BLaER1 treated with 17β-estradiol and CSF1 and Interleukin-3, amounts not matched to agents 10 nM and 100 nM (cell line): ENCODE data around the gene GSDME.

ENCODE experiments used
- H3K27ac ChIP-seq, 11 experiments: shearing (Covaris generic); formaldehyde crosslinking; 2 replicates each; pipeline ENCODE4 v1.8.1; 2022
- H3K27me3 ChIP-seq, 11 experiments: shearing (Covaris generic); formaldehyde crosslinking; 2 replicates each; pipeline ENCODE4 v1.8.1; 2022
- H3K36me3 ChIP-seq, 11 experiments: shearing (Covaris generic); formaldehyde crosslinking; 2 replicates each; pipeline ENCODE4 v1.8.1; 2022
- H3K4me1 ChIP-seq, 10 experiments: shearing (Covaris generic); formaldehyde crosslinking; 2 replicates each; pipeline ENCODE4 v1.8.1; 2022
- H3K4me2 ChIP-seq, 11 experiments: shearing (Covaris generic); formaldehyde crosslinking; 2 replicates each; pipeline ENCODE4 v1.8.1; 2022
- H3K4me3 ChIP-seq, 10 experiments: shearing (Covaris generic); formaldehyde crosslinking; 2 replicates each; pipeline ENCODE4 v1.8.1; 2022
- H3K9ac ChIP-seq, 11 experiments: shearing (Covaris generic); formaldehyde crosslinking; 2 replicates each; pipeline ENCODE4 v1.8.1; 2022
- H3K9me3 ChIP-seq, 11 experiments: shearing (Covaris generic); formaldehyde crosslinking; replicated peaks in 1 of 11; 2 replicates each; pipeline ENCODE4 v1.8.1; 2022
- H4K20me1 ChIP-seq, 11 experiments: shearing (Covaris generic); formaldehyde crosslinking; 2 replicates each; pipeline ENCODE4 v1.8.1; 2022
- Cebpa-rat ChIP-seq, 11 experiments: shearing (Covaris generic); IDR thresholded peaks; 2 replicates each; pipeline ENCODE4 v1.8.1; 2022

Gene GSDME

DNA sequence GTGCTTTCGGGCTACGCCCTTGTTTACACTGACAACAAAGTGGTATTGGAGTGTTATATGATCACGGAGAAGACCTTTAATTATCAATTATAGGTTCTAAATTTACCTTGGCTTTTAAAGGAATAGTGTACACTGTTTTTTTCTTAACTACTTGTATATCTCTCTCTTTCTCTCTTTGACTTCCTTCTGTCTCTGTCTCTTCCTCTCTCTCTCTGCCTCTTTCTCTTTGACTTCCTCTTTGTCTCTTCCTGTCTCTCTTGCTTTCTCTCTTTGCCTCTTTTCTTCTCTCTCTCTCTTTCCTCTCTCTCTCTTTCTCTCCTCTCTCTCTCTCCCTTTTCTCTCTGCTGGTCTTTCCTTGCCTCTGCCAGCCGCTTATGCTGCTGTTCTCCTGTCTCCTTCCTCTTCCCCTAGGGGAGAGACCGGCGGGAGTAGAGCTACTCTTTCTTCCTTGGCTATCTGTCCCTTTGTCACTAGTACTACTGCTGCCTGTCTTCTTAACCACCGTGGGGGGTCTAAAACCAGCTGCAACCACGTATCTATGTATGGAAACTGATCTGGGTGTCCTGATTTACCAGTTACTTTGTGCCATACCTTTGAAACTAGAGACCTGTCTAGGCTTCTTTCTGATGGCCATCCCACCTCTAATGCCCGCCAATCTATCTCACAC, 36.9 kb upstream of the GSDME start:
- H3K27me3 ChIP-seq, result no peaks in the 10 kb centered on the region
- H3K36me3 ChIP-seq, result peaks cover 0 to 35% (median 9%) of the 10 kb centered on the region in 11 experiments; a peak in 11 of 22 replicates
- peaks cover 9 to 17% (median 15%) of the 10 kb centered on the region in 10 experiments for H3K4me1 ChIP-seq
- no peaks in the 10 kb centered on the region for H4K20me1 ChIP-seq
- TF ChIP-seq Cebpa-rat (IDR thresholded peaks at IDR 0.05), result no peak
- H3K27ac ChIP-seq, result peak overlapping the region in 8 of 11 experiments; percentile 9 to 45 (median 24); a peak in 10 of 22 replicates
- H3K4me3 ChIP-seq, result no peak overlapping the region
- H3K9ac ChIP-seq, result no peak overlapping the region
- peaks cover 7 to 36% (median 29%) of the 10 kb centered on the region in 11 experiments for H3K9me3 ChIP-seq
- H3K4me2 ChIP-seq, result peak overlapping the region; percentile 27 to 65 (median 37); a peak in 19 of 22 replicates

DNA sequence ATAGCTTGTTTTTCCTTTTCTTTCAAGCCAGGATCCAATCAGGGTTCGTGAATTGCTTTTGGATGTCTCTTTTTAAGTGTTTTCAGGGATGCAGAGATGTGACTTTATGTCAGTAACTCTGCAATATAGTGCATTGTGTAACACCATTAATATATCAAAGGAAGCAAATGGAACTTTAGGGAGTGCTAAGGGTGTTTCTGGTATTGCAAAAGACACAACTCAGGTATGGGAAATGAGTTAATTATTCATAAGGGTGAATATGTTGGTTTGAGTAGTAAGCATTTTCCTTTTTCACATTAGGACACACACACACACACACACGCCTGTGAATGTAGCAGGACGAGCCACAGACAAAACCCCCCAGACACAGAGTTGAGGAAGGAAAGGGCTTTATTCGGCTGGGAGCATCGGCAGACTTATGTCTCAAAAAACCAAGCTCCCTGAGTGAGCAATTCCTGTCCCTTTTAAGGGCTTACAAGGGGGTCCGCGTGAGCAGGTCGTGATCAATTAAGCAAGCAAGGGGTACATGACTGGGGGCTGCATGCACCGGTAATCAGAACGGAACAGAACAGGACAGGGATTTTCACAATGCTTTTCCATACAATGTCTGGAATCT, 31.8 kb upstream of the GSDME start:
- Histone ChIP-seq H4K20me1 (no peaks in the 10 kb centered on the region), H3K4me3 (no peak overlapping the region), H3K27me3 (no peaks in the 10 kb centered on the region), H3K27ac (no peak overlapping the region), H3K36me3 (no peaks in the 10 kb centered on the region), H3K9ac (no peak overlapping the region), H3K4me1 (peaks cover 16 to 45% (median 20%) of the 10 kb centered on the region in 10 experiments), H3K9me3 (peaks cover 14 to 46% (median 38%) of the 10 kb centered on the region in 11 experiments), H3K4me2 (no peak overlapping the region)
- no peak for TF ChIP-seq Cebpa-rat (IDR thresholded peaks at IDR 0.05)

DNA sequence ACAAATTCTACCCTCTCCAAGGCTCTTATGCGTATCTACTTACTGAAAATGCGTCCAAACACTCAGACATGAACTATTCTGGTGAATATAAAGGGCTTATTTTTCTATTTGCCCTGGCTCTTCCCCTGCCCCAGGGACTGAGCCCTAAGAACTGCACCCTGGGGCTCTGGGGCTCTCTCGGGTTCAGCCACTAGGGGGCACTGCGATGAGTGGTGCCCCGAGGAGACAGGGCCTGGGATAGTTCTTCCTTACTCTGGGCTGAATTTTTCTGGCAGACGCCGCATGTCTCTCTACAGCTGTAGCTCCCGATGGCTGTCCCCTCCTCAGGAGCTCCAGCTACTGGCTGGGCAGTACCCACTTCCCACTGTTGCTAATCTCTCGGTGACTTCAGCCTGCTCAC, 30.8 kb upstream of the GSDME start:
- Histone ChIP-seq H3K9ac (no peak overlapping the region), H3K4me1 (peaks cover 12 to 49% (median 16%) of the 10 kb centered on the region in 10 experiments), H4K20me1 (no peaks in the 10 kb centered on the region), H3K4me3 (no peak overlapping the region), H3K9me3 (peaks cover 24 to 55% (median 48%) of the 10 kb centered on the region in 11 experiments), H3K27ac (peak overlapping the region in 2 of 11 experiments; percentile 55 to 67; a peak in 3 of 22 replicates), H3K4me2 (peak overlapping the region in 1 of 11 experiments; percentile 71; a peak in 2 of 22 replicates), H3K27me3 (no peaks in the 10 kb centered on the region), H3K36me3 (peaks cover 0 to 8% (median 0%) of the 10 kb centered on the region in 11 experiments; a peak in 2 of 22 replicates)
- TF ChIP-seq Cebpa-rat (IDR thresholded peaks at IDR 0.05), result no peak

DNA sequence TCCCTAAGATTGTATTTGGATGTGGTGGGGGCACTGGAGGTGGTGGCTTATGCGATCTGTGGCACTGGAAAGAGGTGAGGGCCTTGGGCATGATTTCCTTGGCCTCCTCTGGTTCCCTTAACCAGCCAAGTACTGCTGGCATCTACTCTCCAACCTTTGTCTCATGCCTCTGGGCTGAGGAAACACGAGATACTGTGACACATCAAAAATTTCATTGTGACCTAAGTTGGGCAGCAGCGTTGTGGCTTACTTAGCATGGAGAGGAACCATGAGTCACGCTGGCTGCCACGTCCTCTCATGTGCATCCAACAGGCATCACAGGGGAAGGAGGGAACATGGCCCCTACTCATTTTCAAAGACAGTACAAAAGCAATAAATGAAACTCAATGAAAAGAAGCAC, 29.7 kb upstream of the GSDME start:
- Histone ChIP-seq H3K9ac (peak overlapping the region in 4 of 11 experiments; percentile 29 to 56 (median 52); a peak in 7 of 22 replicates), H3K4me1 (peaks cover 6 to 51% (median 13%) of the 10 kb centered on the region in 10 experiments; a peak in 18 of 20 replicates), H3K36me3 (peaks cover 0 to 11% (median 0%) of the 10 kb centered on the region in 11 experiments; a peak in 2 of 22 replicates), H3K27me3 (no peaks in the 10 kb centered on the region), H3K9me3 (peaks cover 26 to 59% (median 53%) of the 10 kb centered on the region in 11 experiments), H3K4me2 (peak overlapping the region; percentile 14 to 71 (median 44); a peak in 15 of 22 replicates), H4K20me1 (no peaks in the 10 kb centered on the region), H3K27ac (peak overlapping the region; percentile 40 to 79 (median 67); a peak in 19 of 22 replicates), H3K4me3 (no peak overlapping the region)
- no peak for TF ChIP-seq Cebpa-rat (IDR thresholded peaks at IDR 0.05)

DNA sequence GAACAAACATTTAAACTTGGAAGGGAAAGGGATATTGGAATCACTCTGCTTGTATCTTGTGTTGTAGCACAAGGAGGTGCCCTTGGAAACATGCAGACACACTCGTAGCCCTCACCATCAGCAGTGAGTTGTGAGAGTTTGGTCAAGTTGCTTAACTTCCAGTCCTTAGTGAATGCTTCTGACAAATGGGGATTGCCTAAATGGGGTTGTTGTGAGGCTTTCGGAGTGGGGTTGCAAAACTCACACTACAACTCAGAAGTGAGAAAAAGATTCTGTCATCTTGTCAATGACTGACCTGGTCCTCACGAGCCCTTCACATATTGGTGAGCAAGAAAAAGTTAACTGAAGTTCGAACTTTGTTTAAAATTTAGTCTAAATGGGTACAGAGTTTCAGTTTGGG, 29.0 kb upstream of the GSDME start:
- H3K36me3 ChIP-seq, result peaks cover 0 to 11% (median 0%) of the 10 kb centered on the region in 11 experiments; a peak in 2 of 22 replicates
- no peak overlapping the region for H3K4me3 ChIP-seq
- peaks cover 6 to 58% (median 13%) of the 10 kb centered on the region in 10 experiments; a peak in 18 of 20 replicates for H3K4me1 ChIP-seq
- peak overlapping the region in 8 of 11 experiments; percentile 14 to 62 (median 52); a peak in 10 of 22 replicates for H3K4me2 ChIP-seq
- H3K9me3 ChIP-seq, result peaks cover 26 to 57% (median 47%) of the 10 kb centered on the region in 11 experiments
- peak overlapping the region; percentile 40 to 79 (median 67); a peak in 18 of 22 replicates for H3K27ac ChIP-seq
- no peaks in the 10 kb centered on the region for H3K27me3 ChIP-seq
- TF ChIP-seq Cebpa-rat (IDR thresholded peaks at IDR 0.05), result no peak
- H4K20me1 ChIP-seq, result no peaks in the 10 kb centered on the region
- H3K9ac ChIP-seq, result peak overlapping the region in 2 of 11 experiments; percentile 54 to 56; a peak in 2 of 22 replicates

DNA sequence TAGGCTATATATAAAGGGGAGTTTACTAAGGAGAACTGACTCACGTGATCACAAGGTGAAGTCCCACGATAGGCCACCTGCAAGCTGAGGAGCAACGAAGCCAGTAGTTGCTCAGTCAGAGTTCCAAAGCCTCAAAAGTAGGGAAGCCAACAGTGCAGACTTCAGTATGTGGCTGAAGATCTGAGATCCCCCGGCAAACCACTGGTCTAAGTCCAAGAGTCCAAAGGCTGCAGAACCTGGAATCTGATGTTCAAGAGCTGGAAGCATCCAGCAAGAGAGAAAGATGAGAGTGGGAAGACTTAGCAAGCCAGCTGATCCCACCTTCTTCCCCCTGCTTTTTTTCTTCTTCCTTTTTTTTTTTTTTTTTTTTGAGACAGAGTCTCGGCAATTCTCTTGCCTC, 27.0 kb upstream of the GSDME start:
- no peak for TF ChIP-seq Cebpa-rat (IDR thresholded peaks at IDR 0.05)
- Histone ChIP-seq H3K27ac (no peak overlapping the region), H4K20me1 (no peaks in the 10 kb centered on the region), H3K27me3 (no peaks in the 10 kb centered on the region), H3K4me2 (peak overlapping the region in 1 of 11 experiments; percentile 36; a peak in 1 of 22 replicates), H3K9me3 (peaks cover 19 to 38% (median 31%) of the 10 kb centered on the region in 11 experiments), H3K4me3 (no peak overlapping the region), H3K36me3 (peaks cover 0 to 11% (median 0%) of the 10 kb centered on the region in 11 experiments; a peak in 2 of 22 replicates), H3K4me1 (peaks cover 6 to 78% (median 15%) of the 10 kb centered on the region in 10 experiments; a peak in 18 of 20 replicates), H3K9ac (no peak overlapping the region)

DNA sequence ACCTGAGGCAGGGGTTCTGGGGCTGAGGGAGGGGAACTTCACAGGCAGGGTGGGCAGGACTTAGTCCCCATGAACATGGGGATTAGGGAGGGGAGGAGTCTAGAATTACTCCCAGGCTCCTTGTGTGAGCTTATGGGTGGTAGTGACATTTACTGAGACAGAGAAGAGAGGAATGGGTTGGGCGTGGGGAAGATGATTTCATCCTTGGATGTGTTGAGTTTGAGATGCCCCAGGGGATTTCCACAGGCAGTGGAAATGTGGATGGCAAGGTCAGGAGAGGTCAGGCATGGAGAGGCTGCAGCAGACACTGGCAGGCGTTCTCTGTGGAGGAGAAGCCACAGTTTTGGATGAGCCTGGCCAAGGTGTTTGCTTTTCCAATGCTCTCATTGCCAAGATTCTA, 26.4 kb upstream of the GSDME start:
- no peak overlapping the region for H3K27ac ChIP-seq
- H3K36me3 ChIP-seq, result peaks cover 0 to 11% (median 0%) of the 10 kb centered on the region in 11 experiments; a peak in 2 of 22 replicates
- H3K4me1 ChIP-seq, result peaks cover 6 to 84% (median 18%) of the 10 kb centered on the region in 10 experiments; a peak in 18 of 20 replicates
- H3K9me3 ChIP-seq, result peaks cover 14 to 33% (median 25%) of the 10 kb centered on the region in 11 experiments
- peak overlapping the region in 1 of 11 experiments; percentile 31; a peak in 2 of 22 replicates for H3K4me2 ChIP-seq
- H3K9ac ChIP-seq, result no peak overlapping the region
- TF ChIP-seq Cebpa-rat (IDR thresholded peaks at IDR 0.05), result no peak
- no peak overlapping the region for H3K4me3 ChIP-seq
- no peaks in the 10 kb centered on the region for H3K27me3 ChIP-seq
- H4K20me1 ChIP-seq, result no peaks in the 10 kb centered on the region

DNA sequence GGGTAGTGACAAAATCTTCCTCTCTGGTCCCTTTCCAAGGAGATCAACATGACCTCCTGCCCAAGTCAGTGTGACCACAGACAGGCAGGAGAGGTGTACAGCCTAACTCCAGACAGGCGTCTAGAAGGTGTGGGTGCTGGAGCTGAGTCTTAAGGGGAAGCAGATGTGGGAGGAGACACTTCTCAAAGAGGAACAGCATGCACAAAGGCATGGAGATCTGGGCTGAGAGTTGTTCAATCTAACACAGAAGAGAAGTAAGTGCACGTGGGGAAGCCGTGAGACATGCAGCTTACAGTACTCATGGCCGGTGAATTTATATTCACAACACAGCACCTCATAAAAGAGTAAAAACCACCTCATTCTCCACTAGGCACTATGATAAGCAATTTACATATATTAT, 23.8 kb upstream of the GSDME start:
- H3K9me3 ChIP-seq, result peaks cover 12 to 24% (median 18%) of the 10 kb centered on the region in 11 experiments
- peaks cover 0 to 11% (median 0%) of the 10 kb centered on the region in 11 experiments; a peak in 2 of 22 replicates for H3K36me3 ChIP-seq
- TF ChIP-seq Cebpa-rat (IDR thresholded peaks at IDR 0.05), result no peak
- H3K27ac ChIP-seq, result peak overlapping the region in 1 of 11 experiments; percentile 22; a peak in 2 of 22 replicates
- peak overlapping the region in 2 of 11 experiments; percentile 82 to 86; a peak in 4 of 22 replicates for H3K4me2 ChIP-seq
- no peaks in the 10 kb centered on the region for H3K27me3 ChIP-seq
- no peak overlapping the region for H3K4me3 ChIP-seq
- no peak overlapping the region for H3K9ac ChIP-seq
- H4K20me1 ChIP-seq, result no peaks in the 10 kb centered on the region
- H3K4me1 ChIP-seq, result peaks cover 0 to 79% (median 7%) of the 10 kb centered on the region in 10 experiments; a peak in 10 of 20 replicates
